Measurements from ENCODE around the gene MXRA8.

Gene MXRA8

GRCh38 chr1:1365875-1366698 lies 7.7 kb upstream of the MXRA8 start:
- no peak for DNase-seq

DNA sequence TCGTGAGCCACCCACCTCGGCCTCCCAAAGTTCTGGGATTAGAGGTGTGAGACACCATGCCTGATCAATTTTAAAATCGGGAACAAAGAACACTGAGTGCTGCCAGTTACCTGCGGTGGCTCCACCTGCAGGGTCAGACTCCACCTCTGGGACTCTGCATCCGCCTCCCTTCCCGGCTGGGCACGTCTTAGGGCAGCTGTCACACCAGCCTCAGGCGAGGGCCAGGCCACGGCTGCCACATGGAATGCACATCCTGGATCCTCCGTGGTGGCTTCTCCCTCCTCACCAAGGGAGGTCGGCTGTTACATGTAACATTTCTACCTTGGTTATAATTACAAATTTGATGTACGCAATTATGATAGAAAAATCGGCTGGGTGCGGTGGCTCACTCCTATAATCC lies 5.9 kb upstream of the MXRA8 start:
- no peak for DNase-seq

DNA sequence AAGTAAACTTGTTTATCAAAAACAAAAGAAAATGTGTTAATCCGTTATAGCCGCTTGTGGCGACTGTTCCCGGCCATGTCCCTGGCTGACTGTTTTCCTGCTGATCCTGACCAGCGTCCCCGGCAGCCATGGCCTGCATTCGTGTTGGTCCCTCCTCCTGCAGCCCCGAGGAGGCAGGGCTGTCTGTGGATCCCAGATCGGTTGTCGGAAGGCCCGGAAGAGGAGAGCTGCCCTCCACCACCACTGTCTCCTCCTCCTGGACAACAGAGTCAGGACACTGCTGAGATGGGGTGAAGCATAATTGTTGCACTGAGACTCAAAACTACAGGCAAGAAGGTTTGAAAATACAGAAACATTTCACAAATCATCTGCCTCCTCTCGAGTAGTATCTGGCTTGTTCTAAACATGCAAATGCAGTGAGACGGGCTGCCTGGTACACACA lies 3.6 kb upstream of the MXRA8 start:
- DNase-seq: no peak

DNA sequence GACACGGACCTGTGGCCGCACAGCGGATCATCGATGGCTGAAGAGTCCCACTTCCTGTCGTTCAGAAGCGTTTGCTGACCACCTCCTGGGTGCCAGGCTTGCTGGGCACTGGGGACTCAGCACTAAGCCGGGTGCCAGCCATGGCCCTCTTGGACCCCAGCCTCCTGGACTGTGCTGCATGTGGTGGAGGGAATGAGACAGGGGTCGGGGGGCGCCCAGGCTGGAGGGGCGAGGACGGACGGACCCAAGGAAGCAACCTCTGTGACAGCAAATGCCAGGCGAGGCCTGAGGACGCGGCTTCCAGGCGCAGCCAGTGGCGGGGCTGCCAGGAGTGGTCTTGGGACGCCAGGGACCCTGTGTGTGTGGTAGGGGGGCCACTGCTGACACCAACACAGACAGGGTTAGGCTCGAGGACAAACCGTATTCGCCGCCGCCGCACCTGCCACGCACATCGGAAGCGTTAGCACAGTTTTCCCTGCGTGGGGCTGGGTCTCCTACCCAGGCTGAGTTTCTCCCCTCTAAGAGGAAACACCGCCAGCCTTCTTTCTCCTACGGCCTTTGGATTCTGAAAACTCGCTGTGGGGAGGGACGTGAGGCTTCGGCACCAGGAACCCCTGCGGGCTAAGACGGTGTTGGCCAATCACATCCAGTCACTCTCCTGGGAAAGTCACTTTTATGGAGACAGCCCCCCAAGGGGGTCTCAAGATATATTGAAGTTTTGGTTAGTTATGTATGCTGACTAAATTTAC lies 3.1 kb upstream of the MXRA8 start:
- no peak for DNase-seq

GRCh38 chr1:1360506-1361169 lies 2.3 kb upstream of the MXRA8 start:
- DNase-seq: no peak

GRCh38 chr1:1359664-1360468 lies 1.5 kb upstream of the MXRA8 start:
- DNase-seq: no peak

DNA sequence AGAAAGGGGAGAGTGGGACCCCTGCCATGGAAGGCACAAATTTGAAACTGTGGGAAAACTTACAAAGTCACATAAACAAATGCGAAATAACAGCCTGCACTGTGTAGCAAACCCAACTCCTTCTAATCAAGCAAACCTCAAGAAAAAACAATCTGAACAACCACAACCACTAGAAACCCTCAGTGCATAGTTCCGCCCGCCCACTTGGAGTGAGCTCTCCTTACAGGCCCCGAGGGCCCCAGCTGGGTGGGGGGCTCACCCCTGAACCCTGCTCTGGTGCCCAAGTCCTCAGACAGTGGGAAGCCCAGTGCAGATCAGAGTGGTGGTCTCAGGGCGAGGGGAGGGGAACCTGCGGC lies 931 bp upstream of the MXRA8 start:
- no peak for DNase-seq

- no peak for DNase-seq
These were observed 403 bp downstream of the MXRA8 start for GRCh38 chr1:1357871-1358432.

DNA sequence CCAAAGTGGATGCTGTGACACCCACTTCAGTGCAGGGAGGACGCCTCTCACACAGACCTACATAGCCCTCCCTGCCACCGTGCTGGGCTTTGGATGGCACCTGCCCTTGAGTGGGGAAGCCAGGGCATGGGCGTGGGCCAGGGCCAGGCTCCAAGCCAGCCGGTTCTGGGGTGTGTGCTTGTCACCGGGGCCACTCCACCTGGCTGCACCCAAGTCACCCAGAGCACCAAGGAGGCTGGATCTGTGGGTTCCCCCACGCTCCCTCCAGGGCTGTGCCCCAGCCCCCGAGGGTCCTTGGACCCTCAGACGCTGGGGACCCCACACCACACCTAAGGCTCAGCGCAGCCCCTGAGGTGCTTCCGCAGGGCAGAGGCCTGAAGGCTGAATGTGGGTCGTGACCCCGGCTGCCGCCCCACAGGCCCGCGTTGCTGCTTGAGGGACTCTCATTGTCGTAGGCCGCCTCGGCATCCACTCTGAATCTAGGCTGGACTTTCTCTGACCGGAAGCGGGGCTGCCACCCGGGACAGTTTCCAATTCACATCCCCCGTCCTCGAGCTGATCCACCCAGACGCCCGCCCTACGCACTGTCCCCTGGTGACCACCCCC lies 1.5 kb downstream of the MXRA8 start:
- DNase-seq: no peak

DNA sequence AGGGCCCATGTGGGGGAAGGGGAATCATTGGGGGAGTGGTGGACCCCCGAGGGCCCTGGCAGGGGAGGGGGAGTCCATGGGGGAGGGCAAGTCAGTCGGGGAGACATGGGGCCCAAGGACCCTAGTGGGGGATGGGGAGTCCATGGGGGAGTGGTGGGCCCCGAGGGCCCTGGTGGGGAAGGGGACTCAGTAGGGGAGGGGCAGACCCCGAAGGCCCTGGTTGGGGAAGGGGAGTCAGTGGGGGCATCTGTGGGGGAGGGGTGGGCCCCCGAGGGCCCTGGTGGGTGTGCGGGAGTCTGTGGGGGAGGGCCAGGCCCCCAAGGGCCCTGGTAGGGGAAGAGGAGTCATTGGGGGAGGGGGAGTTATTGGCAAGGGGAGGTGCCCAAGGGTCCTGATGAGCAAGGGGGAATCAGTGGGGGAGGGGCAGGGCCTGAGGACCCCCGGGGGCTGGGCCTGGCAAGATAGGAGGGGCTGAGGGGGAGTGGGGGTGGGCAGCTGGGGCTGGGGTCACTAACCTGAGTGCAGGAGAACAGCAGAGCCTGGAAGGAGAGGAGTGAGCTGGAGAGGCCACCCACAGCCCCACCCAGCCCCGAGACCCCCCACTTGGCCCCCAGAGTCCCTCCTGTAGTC lies 2.1 kb downstream of the MXRA8 start:
- DNase-seq: no peak

DNA sequence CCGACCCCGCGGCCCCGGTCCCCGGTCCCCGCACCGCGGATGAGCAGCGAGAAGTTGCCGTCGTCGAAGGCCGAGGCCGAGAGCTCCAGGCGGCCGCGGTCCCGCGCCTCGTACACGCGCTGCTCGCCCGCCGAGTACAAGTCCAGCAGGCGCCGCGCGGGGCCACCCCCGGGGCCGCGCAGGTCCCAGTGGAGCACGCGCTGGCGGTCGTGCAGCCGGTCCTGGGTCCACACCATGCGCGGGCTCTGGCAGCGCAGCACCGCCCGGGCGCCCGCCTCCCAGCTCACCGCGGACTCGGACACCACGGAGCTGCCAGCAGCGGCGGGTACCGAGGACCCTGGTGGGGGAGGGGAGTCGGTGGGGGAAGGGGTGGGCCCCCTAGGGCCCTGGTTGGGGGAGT lies 2.9 kb downstream of the MXRA8 start:
- no peak for DNase-seq

DNA sequence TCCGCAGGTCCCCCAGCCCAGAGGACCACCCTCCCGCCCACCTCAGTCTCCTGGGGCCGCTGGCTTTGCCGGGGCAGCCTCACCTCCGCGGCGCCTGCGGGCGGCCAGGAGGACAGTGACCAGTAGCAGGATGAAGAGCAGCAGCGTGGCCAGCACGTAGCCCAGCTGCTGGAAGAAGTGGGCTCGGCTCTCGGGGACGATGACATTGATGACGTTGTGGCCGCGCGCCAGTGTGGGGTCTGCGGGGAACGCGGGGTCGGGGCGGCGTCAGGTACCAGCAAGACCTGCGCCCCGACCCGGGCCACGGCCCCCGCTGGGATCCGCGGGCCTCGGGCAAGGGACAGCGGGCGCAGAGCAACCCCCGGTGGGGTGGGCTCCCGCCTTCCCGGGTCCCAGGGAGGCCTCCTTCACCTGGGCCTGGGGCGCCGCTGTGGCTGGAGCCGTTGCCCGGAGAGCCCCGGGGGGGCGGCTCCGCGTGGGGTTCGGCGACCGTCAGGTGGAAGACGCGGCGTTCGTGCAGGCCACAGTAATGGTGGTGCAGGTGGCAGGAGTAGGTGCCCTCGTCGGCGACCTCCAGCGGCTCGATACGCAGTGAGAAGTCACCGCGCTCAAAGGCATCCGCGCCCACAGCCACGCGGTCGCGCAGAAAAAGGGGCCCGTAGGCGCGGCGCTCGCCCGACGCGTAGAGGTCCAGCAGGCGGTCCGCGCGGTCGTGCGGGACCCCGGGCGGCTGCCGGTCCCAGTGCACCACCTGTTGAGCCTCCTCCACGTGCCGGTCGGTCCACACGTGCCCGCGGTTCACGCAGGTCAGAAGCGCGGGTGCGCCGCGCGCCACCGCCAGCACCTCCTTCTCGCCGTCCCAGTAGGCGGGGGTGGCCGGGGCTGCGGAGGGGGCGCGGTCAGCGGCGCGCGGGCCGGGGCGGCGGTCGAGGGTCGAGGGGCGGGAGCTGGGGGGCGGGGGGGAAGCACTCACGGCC lies 3.8 kb downstream of the MXRA8 start:
- no peak for DNase-seq

DNA sequence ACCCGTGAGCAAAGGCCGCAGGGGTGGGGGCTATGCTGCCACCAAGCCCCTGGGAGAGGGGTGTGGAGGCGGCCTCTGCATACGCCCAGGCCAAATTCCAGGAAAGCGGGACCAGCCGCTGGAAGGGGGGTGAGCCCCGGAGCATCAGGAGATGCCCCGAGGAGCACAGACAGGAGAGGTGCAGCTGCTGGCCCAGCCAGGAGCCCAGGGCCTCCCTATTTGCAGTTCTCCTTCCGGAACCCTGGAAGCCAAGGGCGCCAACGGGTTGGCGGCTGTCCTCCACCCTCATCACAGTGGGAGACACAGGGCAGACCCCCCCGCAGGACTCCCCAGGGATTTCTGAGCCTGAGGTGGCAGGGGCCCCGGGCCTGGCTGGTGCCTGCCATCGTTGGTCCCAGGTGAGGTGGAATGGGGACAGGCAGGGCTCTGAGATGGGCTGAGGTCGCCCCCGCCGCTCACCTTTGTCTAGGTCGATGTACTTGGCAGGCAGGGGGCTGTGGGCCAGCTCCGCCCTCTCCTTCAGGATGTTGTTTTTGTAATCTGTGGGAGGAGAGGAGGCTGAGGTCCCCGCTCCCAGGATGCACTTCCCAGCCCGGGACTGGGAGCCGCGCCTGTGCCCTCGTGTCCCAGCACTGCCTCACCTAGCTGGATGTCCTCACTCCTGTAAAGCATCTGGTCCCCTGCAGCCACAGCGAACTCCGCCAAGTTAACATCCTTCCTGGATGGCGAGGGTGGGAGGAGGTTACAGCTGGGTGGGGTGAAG lies 4.8 kb downstream of the MXRA8 start:
- no peak for DNase-seq

DNA sequence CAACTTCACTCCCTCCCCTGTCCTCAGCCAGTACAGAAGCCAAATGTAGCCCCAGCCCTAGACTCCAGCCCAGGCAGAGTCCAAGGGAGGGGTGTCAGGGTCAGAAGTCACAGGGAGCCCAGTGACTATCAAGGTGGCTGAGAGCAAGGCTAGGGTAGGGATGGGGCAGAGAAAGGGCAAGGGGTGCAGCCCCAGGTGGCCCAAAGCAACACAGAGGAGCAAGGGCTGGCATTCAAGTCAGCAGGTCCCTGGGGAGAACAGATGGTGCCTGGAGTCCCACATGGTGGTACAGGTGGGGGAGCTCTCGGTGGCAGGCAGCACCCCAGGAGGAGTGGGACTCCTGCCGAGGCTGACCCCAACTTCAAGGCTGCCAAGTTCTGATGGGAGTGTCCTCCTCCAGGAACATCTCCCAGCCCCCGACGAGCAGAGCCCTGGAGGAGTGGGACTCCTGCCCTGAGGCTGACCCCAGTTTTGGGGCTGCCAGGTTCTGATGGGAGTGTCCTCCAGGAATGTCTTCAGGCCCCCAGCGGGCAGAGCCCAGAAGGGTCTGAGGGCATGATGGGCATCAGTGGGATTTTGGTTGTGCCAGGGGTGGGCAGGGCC lies 5.5 kb downstream of the MXRA8 start:
- DNase-seq: no peak

- no peak for DNase-seq
These were observed 6.6 kb downstream of the MXRA8 start for GRCh38 chr1:1351511-1352427.

DNA sequence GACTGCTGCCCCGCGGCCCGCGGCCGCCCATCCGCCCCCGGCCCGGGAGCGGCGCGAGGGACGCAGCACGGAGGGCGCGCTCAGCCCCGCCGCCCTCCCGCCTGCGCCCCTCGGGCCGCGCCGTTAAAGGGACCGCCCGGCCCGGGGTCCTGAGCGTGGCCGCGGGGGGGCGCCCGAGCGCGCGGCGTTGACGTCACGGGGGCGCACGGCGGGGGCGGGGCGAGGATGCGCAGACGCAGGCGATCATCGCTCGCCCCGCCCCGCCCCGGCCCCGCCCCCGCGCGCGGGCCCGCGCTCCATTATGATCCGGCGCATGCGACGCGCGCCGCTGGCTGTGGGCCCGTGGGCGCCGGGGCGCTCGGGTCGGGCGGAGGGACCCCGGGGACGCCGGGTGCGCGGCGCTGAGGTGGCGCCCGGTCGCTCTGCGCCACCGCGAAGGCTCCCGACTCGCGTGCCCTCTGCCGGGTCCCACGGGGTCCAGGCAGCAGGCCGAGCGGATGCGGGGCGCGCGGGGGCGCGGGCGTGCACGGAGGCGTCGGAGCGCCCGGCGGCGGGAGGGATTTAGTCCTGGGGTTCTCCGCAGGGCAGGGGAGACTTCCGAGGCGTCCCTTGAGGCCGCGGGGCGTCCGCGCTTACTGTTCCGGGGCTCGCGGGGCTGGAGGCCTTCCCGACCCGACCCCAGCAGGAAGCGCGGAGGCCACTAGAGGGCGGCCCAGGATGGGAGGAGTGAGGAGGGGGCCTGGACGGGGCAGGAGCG lies 8.9 kb downstream of the MXRA8 start, which contains the start of gene DVL1:
DVL1 (minus strand) TSS at position 163 of the 757 bp plus-strand sequence. CDS start 353 bp downstream, outside the sequence.
- peak; percentile 77 for DNase-seq
